Ureter (tissue), 1 donor: Measurements from ENCODE around the gene FGB. TPM values are rescaled to one million over a fixed set of nuclear protein-coding genes. Genes with fewer than 3 reads are reported as not detected.
"Not testable (repeated sequence)": the region's sequence is repeated elsewhere in the genome, so short reads cannot be mapped to it uniquely, and the experiment has no call there.

ENCODE experiments used
- DNase-seq: peaks from one replicate; pipeline ENCODE4 v3.0.0-alpha.2; 2020; ENCODE audit warnings: low spot score
- total RNA-seq: library from RNA; stranded (reverse); gene quantifications from one replicate; pipeline ENCODE4 v1.2.4, GENCODE V29; 2023
- donor health status: DM: yes; HTN: yes; CAD: no.

FGB gene
- total RNA-seq, 1 donor from 2014 or later: 1.3 TPM

- DNase-seq: no peak
These were observed 2.9 kb downstream of the FGB start for GRCh38 chr4:154565704-154566103.

GRCh38 chr4:154566639-154567204 is 3.9 kb downstream of the FGB start:
- DNase-seq: no peak

GRCh38 chr4:154569028-154569427 is 6.2 kb downstream of the FGB start:
- DNase-seq: no peak

DNA sequence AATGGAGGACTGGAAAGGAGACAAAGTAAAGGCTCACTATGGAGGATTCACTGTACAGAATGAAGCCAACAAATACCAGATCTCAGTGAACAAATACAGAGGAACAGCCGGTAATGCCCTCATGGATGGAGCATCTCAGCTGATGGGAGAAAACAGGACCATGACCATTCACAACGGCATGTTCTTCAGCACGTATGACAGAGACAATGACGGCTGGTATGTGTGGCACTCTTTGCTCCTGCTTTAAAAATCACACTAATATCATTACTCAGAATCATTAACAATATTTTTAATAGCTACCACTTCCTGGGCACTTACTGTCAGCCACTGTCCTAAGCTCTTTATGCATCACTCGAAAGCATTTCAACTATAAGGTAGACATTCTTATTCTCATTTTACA is 6.8 kb downstream of the FGB start:
- DNase-seq: no peak

DNA sequence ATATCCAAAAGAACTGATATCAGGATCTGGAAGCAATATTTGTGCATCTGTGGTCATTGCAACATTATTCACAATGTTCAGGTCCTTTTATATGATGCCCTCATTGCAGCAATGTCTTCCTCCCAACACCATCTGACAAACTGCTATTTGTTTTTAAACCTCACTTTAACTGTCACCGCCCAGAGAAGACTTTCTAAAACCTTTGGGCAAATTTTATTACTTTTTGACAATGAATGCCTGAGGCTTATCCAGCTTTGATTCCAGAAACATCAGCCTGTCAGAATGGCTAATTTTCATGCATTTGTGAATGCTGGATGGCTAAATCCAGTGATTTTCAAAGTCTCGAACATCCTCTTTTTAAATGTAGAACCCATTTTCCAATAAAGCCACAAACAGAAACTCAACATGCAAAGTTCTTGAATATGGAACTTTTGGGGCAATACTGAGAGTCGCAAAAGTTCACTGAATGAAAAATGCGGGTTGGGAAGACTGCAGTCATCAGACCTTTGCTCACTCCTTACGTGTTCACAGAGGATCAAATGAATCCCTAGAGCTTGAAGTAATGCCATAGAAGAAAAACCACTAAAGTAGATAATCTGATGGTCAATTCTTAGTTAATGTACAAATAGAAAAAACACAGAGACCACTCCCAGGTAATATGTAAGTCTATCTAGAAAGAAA is 10.5 kb downstream of the FGB start:
- DNase-seq: no peak

- no peak for DNase-seq
These were observed 11.5 kb downstream of the FGB start for GRCh38 chr4:154574311-154574710.

GRCh38 chr4:154577324-154577723 is 14.5 kb downstream of the FGB start:
- DNase-seq: no peak

- DNase-seq: no peak
These were observed 16.1 kb downstream of the FGB start for GRCh38 chr4:154578919-154579318.

- no peak for DNase-seq
These were observed 17.1 kb downstream of the FGB start for GRCh38 chr4:154579927-154580326.

GRCh38 chr4:154582723-154583122 is 19.9 kb downstream of the FGB start:
- DNase-seq: no peak

- no peak for DNase-seq
These were observed 20.4 kb downstream of the FGB start for GRCh38 chr4:154583230-154583629.

DNA sequence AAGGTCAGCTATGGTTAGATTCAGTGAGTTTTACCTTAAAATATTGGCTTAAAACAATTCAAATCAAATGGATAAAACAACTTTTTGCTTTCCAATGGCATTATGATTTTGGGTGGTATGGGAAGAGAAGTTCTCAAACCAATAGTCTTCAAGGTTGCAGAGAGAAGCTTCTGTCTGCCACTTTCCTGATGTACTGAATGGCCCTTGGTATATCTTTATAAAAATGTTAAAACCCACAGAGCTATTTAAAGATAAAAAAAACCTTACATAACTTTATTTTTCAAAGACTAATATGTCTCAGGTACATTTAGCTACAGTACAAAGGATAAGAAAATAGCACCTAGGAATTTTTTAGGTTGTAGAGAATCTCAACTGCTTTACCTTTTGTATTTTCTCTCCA is 20.9 kb downstream of the FGB start:
- DNase-seq: no peak

GRCh38 chr4:154584259-154584658 is 21.4 kb downstream of the FGB start:
- no peak for DNase-seq

- no peak for DNase-seq
These were observed 22.7 kb downstream of the FGB start for GRCh38 chr4:154585369-154586018.

GRCh38 chr4:154586296-154587033 is 23.7 kb downstream of the FGB start:
- no peak for DNase-seq

DNA sequence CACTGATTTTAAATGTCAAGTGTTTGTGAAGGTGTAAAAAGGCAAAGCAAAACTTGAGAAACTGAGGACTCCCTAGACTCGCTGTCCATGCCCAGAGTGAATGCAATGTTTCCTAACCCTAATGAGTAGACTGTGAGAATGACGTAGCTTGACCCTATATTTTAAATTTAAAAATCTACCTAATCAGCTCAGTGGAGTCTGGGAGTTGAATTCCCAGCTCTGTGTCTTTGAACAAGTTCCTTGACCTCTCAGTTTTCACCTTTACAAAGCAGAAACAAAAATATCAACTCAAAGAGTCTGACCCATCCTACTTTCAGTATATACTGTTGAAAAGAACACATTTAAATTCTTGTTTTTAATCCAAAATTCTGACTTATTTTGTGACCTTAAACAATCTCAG is 25.4 kb downstream of the FGB start:
- DNase-seq: no peak

GRCh38 chr4:154589296-154590197 is 26.7 kb downstream of the FGB start:
- DNase-seq: no peak

DNA sequence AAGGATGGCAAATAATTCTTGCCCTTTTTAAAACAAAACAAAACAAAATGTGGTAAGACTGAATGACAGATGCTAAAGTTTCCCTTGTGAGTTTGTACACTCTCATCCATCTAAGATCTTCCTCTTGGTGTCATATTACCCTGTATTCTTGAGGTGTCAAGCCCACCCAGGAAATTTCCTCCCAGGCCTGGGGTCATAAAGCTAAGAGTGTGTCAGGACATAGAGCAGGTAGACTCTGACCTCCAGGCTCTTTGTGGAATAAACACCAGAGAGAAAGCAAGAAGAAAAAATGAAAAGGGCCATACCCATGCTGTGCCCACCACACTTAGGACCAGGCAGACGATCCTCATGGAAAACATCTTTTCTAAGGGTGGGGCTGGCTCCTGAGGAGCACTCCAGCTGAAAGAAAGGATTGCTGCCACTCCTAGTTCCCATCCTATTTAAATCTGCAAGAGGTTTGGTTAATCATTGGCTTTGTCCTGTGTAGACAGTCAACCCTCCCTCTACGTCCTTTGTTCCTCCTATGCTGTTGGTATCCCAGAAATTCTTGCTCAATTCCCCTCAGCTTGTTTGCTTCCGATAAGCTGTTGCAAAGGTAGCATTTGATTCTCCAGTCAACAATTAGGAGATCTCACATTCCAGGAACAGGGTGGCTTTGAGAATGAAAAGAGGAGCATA is 27.7 kb downstream of the FGB start, which contains the start of gene FGA:
Gene FGA, minus strand, starts transcription at position 414 of the 678 bp plus-strand sequence. Its CDS starts 55 bp downstream, at position 359.
- no peak for DNase-seq

GRCh38 chr4:154591890-154592289 is 29.1 kb downstream of the FGB start:
- DNase-seq: no peak

- no peak for DNase-seq
These were observed 31.1 kb downstream of the FGB start for GRCh38 chr4:154593868-154594267.

- DNase-seq: not testable (repeated sequence)
These were observed 31.5 kb downstream of the FGB start for GRCh38 chr4:154594343-154594742.
